ENCODE results near the gene TMEM178B.

DNA sequence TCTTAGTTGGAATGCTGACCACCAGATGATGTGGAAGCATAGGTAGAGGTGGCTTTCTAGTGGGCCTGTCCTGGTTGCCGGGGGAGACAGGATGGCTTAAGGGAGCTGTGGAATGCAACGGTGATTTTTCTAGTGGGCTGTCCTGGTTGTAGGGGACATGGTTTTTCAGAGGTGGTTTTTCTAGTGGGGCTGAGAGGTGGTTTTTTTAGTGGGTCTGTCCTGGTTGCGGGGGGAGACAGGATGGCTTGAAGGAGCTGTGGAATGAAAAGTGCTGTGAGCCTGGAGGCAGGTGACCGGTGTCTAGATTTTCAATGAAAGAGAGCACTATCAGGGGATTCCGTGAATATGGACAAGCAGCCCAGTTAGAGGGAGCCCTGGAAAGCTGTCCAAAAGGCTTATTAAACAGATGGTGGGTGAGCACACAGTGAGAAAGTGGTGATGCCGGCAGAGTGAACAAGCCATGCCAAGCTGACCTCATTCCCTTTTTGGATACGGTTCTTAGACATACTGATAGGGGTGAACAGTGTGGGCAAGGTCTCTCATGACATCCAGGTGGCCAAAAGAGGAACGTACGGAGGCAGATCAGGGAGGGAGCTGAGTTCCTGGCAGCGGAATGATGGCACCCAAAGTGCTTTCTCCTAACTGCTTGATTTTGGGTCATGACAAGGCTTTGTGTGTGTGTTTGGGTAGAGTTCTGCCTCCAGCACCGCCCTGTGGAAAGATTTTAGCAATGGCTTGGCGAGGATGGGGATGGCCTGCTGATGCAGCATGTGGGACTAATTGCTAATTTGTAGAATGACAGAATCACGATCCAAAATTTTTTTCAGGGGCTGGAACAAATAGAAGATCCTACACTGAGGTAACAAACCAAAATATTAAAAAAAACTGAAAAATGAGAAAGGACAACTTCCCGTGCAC is 126.6 kb downstream of the TMEM178B start:
- TF ChIP-seq, protein P1, sequence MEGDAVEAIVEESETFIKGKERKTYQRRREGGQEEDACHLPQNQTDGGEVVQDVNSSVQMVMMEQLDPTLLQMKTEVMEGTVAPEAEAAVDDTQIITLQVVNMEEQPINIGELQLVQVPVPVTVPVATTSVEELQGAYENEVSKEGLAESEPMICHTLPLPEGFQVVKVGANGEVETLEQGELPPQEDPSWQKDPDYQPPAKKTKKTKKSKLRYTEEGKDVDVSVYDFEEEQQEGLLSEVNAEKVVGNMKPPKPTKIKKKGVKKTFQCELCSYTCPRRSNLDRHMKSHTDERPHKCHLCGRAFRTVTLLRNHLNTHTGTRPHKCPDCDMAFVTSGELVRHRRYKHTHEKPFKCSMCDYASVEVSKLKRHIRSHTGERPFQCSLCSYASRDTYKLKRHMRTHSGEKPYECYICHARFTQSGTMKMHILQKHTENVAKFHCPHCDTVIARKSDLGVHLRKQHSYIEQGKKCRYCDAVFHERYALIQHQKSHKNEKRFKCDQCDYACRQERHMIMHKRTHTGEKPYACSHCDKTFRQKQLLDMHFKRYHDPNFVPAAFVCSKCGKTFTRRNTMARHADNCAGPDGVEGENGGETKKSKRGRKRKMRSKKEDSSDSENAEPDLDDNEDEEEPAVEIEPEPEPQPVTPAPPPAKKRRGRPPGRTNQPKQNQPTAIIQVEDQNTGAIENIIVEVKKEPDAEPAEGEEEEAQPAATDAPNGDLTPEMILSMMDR (IDR thresholded peaks at IDR 0.05; ENCODE audit: low read depth, low read length, poor library complexity, severe bottlenecking): no peak
- TF ChIP-seq EZH2phosphoT487 (IDR thresholded peaks at IDR 0.05; ENCODE audit: borderline replicate concordance, low read length): no peak

All from DOHH2 (cell line).